Lower leg skin (tissue), 4 donors: ENCODE results near the gene EPHA4. TPM values are rescaled to one million over a fixed set of nuclear protein-coding genes. Genes with fewer than 3 reads are reported as not detected.

Experiments used
- DNase-seq, 2 donors: peaks; one replicate each; pipeline ENCODE4 v3.0.0-alpha.2; 2019; ENCODE audit warnings: low spot score in 2 of 2
- H3K4me3 ChIP-seq: fragments of 200-600 bp; sonication (generic); 2 replicates; pipeline ENCODE4 v1.5.1; 2017; ENCODE audit warnings: mild to moderate bottlenecking, low read depth; ENCODE audit not compliant: poor library complexity, severe bottlenecking
- POLR2A ChIP-seq, 2 donors: fragments of 450-650 bp; IDR thresholded peaks; one replicate each; pipeline ENCODE4 v1.6.1; 2016 to 2017; ENCODE audit warnings: antibody characterized with exemption in 2 of 2, mild to moderate bottlenecking in 1 of 2, moderate library complexity in 1 of 2
- WGBS, 2 donors: methylation state at CpG; one replicate each; pipeline ENCODE4 v1.1.5; 2018; 5-methylcytosine and 5-hydroxymethylcytosine counted together
- intact Hi-C: fragments of 100-400 bp; cut with DNase I; formaldehyde crosslinking; loops from one replicate; pipeline ENCODE4 v1.15.0; 2023; ENCODE audit warnings: low total_unique reads
- total RNA-seq, 4 donors: library from RNA; depleted of rRNA; stranded (reverse); fragments of >200 nt; gene quantifications; one replicate each; pipeline ENCODE4 v1.1.0, GENCODE V29; 2016
- TF ChIP-seq, protein P1 (sequence below), 3 donors: fragments of 450-650 bp; IDR thresholded peaks; one replicate each; pipeline ENCODE4 v1.5.1; 2016; ENCODE audit warnings: antibody characterized with exemption in 3 of 3, mild to moderate bottlenecking in 3 of 3, moderate library complexity in 2 of 3

Gene EPHA4
- total RNA-seq, 4 donors from 2014 or later, result 35.2 to 63.1 (median 53.7) TPM

DNA sequence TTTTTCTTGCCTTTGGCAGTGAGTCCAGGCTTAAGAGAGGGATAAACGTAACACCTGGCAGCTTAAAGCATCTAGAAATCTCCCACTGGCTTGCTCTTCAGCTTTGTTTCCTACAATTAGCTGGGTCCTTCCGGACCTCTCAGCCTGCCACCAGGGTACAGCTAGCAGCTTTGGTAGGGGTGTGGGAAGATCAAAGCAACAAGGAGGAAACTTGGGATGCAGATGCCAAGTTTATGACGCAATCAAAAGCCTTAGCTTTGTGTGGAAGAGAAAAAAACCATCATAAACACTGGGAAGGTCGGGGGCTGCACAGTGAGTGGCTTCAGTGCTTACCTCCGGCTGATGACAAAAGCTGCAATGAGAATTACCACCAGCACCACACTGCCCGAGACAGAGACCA is 116.9 kb downstream of the EPHA4 start:
- H3K4me3 ChIP-seq, result no peak overlapping the region
- TF ChIP-seq, protein P1, sequence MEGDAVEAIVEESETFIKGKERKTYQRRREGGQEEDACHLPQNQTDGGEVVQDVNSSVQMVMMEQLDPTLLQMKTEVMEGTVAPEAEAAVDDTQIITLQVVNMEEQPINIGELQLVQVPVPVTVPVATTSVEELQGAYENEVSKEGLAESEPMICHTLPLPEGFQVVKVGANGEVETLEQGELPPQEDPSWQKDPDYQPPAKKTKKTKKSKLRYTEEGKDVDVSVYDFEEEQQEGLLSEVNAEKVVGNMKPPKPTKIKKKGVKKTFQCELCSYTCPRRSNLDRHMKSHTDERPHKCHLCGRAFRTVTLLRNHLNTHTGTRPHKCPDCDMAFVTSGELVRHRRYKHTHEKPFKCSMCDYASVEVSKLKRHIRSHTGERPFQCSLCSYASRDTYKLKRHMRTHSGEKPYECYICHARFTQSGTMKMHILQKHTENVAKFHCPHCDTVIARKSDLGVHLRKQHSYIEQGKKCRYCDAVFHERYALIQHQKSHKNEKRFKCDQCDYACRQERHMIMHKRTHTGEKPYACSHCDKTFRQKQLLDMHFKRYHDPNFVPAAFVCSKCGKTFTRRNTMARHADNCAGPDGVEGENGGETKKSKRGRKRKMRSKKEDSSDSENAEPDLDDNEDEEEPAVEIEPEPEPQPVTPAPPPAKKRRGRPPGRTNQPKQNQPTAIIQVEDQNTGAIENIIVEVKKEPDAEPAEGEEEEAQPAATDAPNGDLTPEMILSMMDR (IDR thresholded peaks at IDR 0.05), result no peak
- TF ChIP-seq POLR2A (IDR thresholded peaks at IDR 0.05), result no peak
- intact Hi-C loops, result no loop called here
- WGBS, 2 donors, result 57 to 66% methylated on average over 6 of the region's 6 CpGs
- no peak for DNase-seq

DNA sequence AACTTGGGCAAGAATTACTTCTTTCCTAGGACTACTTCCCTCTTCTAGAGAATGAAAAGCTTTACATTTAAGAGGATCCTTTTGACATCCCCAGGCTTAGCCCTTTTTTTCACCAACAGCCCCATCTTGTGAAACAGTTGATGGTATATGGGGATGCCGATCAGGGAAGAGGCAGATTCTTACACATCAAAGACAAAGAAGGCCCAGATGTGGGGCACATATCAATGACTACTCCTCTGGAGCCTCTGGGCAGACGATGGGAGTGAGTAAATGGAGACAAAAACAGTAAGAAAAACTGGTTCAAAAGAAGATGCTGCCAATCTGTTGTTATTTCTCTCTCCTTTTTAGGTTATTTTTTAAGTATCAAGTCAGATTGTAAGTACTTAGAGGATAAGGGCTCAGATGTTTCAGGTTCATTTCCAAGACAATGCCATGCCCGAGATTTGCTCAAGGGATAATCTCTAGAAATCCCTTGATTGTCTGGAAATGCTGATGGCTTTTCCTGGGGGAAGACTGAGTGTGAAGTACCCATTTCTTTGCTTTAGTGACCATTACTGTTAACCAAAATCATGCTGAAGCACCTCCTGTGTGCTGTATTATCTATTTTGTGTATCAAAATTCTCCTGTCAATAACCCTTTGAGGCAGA is 117.5 kb downstream of the EPHA4 start:
- intact Hi-C loops, result no loop called here
- no peak for DNase-seq
- 91 to 94% methylated on average over 3 of the region's 3 CpGs for WGBS, 2 donors
- TF ChIP-seq POLR2A (IDR thresholded peaks at IDR 0.05), result no peak
- TF ChIP-seq, protein P1 (IDR thresholded peaks at IDR 0.05), result no peak
- H3K4me3 ChIP-seq, result no peak overlapping the region

DNA sequence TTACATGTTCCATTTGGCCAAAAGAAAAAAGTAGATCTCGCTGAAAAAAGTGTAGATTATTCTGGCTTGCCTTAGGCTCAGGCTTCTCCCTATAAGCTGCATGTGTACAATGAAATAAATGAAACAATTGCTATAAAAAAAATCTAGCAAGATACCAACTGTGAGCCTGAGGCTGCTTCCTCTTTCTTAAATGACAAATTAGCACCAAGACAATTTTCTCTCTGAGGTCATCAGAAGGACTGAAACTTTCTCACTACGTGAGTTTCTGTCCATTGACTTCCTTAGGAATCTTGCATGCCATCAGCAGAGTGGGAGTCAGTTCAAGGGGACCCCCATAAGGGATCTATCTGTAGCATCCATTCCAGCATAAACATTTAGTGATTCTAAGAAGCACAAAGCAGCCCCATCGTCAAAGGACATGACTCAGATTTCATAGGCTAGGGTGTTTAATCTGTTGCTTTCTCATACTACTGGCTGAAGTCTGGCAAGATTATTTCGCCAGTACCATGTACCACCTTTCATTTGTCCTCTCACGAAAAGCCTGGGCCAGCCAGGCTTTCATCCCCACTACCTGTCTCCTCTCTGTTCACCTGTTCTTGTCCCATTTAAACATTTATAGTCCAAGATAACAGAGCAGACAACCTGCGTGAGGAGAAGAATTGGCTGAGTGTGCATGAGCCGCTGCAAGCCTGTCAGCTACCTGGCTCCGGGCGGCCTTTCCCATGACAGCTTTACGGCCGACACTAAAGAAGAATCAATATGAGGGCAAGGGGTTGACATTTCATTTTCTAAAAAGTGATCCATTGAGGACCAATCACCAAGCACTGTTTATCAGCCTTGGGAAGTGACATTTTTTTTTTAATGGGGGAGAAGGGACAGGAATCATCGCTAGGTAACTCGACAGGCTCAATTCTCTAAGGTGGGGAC is 120.0 kb downstream of the EPHA4 start:
- no peak for DNase-seq
- 90% methylated on average over 13 of the region's 13 CpGs for WGBS, 2 donors
- no peak overlapping the region for H3K4me3 ChIP-seq
- TF ChIP-seq, protein P1 (IDR thresholded peaks at IDR 0.05), result no peak
- no peak for TF ChIP-seq POLR2A (IDR thresholded peaks at IDR 0.05)
- intact Hi-C loops, result no loop called here

DNA sequence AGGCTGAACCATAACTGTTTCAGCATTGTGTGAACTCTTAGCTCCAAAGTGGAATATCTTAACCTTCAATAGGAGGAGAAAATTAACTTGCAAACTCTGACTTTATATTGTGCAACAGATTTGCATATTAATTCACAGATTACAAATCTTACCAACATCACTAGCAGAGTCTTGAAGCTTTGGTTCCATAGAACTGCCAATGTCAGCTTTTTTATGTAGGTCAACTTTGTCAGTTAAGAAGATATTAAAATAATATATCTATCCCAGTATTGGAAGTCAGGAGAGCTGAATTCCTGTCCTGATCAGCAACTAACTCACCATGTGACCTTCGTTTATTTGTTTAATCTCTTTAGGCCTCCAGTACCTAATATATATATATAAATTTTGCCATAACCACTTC is 121.8 kb downstream of the EPHA4 start:
- WGBS, 2 donors, result 65 to 70% methylated on average over 1 of the region's 1 CpG
- no peak for DNase-seq
- intact Hi-C loops, result no loop called here
- H3K4me3 ChIP-seq, result no peak overlapping the region
- TF ChIP-seq, protein P1 (IDR thresholded peaks at IDR 0.05), result no peak
- no peak for TF ChIP-seq POLR2A (IDR thresholded peaks at IDR 0.05)

DNA sequence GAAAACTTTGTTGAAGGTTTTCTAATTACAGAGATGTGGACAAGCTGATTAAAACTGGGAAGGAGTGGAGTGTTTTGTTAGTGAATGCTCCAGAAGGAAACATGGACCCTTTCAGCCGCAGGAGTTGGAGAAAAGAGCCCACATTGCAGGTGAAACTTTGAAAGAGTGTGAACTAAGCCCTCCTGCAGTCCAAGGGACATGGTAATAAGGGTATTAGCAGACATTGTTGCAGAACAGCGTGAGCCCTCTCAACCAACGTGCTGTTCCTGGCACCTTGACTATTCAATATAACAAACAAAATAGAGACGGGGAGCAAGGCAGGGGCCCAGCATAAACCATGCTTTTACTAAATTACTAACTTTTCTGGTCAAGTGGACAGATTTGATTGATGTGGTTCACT is 122.7 kb downstream of the EPHA4 start:
- intact Hi-C loops, result no loop called here
- DNase-seq, result no peak
- no peak overlapping the region for H3K4me3 ChIP-seq
- TF ChIP-seq, protein P1 (IDR thresholded peaks at IDR 0.05), result no peak
- no peak for TF ChIP-seq POLR2A (IDR thresholded peaks at IDR 0.05)
- WGBS, 2 donors, result 71 to 77% methylated on average over 4 of the region's 4 CpGs
